GM18909 (cell line): ENCODE measurements around the gene KRT1.

ENCODE experiments used
- ATAC-seq: cut with Tn5 transposase; IDR thresholded peaks from one replicate; pipeline ENCODE4 v1.9.1; 2021; ENCODE audit warnings: mild to moderate bottlenecking; ENCODE audit not compliant: unreplicated experiment, poor library complexity

KRT1 gene

DNA sequence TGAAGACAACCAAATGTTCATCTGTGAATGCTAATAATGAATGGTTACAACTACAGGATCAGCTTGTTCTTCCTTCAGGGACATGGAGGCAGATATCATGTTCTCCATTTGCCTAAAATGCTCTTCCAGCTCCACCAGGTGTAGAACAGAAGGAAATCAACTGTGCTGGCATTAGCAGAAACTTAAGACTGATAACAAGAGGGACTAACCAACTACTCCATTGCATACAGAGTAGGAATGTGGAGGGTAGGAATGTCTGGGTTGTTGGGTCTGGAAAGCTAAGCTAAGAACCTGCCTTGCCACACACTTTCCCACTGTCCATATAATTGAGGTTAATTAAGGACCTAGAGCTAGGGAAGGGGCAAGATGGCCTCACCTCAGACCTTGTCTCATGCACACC is 16.8 kb downstream of the KRT1 start:
- no peak for ATAC-seq

DNA sequence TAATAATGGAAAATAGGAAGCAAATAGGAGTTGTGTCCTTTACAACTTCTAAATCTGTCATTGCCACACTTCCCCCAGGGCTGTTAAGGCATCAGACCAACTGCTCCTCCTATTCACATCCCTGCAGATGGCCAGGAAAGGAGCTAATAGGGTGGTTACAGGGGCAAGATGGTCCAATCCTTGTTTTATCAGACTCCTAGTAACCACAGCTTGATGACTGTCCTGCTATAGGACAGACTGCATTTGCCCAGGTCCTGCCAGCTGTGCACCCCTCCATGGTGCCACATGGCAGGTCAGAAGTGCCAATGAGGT is 17.3 kb downstream of the KRT1 start:
- ATAC-seq: no peak

DNA sequence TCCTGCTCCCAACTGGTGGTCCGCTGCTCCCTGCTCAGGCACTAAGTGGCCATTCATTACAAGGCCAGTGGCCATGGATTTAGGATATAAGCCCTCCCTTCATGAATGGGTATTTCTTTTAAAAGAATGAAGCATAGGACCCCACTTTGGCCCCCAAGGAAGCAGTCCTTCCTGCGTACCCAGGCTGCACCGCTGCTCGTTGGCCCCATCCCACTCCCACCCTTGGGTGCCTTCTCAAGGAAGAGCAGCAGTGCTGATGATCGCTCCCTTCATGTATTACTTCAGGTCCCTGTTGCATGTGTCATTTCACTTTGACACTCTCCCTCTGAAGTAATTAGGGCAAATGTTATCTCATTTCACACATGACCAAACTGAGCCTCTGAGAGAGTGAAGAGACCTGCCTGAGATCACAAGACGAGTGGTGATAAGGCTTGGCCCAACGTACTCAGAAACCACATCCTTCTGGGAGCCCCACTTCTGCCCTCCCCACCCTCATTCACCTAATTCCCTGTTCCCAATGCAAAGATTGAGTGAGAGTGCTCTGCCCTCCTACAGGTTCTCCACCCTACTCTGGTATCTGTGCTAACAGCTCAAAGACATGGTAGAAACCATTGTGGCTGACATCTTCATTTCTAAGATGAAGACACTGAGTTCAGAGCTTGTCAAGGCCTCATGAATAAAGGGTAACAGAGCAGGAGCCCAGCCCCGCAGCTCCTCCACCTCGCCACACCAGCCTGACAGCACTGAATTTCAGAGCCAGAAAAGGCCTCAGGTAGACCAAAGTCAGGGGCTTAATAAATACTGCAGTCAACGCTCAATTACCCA is 17.9 kb downstream of the KRT1 start:
- no peak for ATAC-seq

DNA sequence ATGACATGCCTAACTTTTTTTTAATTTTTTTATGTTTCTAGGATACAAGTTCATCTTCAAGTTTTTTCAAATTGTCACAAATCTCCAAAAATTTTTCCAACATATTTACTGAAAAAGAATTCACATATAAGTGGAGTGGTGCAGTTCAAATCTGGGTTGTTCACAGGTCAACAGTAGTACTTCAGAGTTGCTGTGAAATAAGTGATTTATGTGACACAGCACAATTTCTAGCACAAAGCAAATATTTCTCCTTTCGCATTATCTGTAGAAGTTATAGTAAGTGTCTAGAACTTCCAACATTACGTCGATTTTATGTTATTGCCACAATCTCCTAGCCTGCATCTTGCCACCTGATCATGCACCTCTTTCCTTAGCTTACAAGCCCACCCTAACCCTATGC is 18.5 kb downstream of the KRT1 start:
- ATAC-seq: no peak

DNA sequence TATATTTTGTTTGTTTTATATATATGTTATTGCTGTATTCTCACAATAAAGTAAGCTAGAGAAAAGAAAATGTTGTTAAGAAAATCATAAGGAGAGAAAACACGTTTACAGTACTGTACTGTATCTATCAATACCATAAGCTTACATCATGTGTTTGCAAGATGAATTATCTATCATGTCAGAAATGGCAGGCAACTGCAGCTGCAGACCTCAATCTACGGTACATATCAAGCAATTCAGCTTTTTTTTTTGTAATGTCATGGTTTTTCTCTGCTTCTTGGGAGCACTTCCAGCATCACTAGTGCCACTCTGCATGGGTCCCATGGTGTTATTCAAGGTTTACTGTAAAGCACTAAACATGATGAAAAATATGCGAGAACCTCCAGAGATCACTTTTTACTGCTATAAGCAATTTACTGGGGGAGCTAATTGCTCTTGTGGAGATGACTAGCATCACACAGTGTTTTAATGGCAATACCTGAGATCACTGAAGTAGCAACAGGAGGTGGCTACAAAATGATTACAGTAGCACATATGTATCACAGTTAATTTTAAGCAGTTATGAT is 19.2 kb downstream of the KRT1 start:
- no peak for ATAC-seq

DNA sequence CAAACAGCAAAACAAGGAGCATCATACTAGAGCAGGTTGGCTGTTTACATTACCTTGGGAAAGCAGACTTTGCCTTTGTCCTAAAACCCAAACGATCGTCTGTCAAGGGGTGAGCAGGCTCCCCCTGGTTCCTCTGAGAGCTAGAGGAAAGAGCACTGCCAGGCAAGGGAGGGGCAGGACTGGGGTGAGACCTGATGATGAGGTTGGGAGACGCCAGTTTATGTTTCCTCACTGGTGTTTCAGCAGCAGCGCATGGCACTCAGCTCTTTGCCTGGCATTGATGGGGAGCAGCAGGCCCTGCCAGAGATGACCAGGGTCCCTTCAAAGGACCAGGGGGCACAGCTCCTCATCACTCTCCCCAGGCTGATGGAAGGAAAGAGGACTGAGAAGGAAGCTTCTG is 20.3 kb downstream of the KRT1 start:
- no peak for ATAC-seq

DNA sequence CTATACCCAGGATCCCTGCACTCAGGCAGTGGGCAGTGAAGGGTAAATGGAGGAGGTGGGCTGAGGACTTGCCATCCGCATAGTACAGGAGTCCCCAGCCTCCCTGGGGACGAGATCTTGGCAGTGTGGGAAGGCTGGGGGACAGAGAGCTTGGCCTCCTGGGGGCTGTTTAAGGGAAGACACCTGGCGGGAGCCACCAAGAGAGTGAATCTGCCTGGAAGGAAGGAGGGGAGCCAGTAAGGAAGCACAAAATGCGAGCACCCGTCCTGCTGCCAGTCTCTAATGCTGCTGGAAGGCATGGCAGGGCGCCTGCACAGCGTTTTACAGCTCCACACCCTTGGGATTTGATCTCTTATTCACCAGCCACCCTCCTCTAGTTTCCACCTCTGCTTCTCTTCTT is 20.8 kb downstream of the KRT1 start:
- ATAC-seq: no peak

DNA sequence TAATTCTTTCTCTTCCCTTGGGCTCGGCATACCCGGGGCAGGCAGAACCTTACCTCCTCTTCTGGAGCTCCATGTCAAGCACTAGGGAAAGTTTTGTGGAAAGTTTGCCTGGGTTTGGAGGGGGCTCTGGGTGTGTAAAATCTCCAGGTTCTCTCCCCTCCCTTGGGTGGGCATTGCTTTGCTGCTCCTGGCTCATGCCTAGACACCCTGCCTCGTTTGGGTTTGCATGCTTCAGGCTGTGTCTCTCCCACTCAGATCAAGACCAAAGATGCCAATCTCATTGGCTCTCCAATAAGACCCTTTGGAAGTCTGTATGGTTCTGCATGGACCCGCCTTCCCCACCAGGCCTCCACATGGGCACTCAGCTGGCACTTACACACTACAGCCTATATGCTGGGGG is 22.0 kb downstream of the KRT1 start:
- no peak for ATAC-seq

DNA sequence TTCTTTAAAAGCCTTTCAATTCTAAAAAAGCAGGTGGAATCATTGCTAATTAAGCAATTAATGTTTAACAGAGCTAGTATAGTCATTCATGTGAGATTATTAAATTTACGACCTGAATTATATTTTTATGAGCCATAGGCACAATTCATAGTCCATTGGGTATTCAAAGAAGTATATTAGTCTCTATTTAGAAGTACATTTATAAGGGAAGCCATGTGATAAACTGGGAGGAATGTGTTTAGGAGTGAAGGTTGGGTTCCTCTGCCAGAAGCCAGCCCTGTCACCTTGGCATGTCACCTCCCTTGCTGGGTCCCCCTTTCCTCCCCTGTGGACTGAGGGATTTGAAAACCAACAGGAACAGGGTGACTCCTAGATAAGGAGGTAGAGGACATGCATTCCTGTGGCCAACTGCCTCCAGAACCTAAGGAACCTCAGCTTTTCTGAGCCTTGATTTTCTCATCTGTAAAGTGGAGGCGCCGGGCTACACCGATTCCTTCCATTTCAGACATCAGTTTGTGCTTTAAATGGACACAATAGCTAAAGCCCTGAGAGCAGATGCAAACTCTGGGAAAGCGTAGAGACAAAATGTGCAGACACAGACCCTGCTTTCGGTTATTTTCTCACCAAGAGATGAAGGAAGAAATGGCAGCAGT is 22.8 kb downstream of the KRT1 start:
- ATAC-seq: no peak

DNA sequence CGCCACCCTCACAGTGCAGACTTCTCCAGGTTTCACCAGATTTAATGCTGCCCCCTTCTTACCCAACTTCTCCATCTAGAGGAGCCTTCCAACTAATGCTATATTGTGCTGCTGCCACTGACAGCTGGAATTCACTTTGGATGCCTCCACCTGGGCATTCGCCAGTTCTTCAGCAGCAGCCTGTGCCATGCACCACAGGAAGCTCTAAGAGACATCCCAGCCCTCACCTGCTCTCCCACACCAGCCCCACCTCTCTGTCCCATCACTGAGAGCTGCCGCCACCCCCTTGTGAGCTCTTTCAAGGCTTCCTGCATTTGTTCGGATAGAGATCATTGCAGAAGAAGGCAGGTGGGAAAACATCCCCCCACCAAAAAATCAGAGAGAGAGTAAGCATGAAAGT is 23.6 kb downstream of the KRT1 start:
- no peak for ATAC-seq

DNA sequence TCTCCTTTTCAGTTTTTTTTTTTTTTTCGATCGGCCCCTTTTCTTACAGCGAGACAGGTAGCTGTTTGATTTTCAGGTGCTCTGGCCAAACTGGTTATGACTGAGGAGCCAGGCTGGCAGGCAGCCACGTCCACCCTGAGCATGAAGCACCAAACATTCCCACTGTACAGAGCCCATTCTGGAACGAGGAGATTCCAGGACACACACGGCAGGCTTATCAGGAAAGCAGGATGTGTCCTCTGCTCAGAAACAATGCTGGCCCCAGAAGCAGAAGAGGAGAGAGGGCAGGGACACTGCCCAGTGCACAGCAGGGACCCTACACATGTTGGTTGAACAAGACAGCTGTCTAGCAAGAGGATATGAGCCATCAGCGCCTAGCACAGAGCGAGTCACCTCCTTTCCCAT is 24.5 kb downstream of the KRT1 start:
- no peak for ATAC-seq

DNA sequence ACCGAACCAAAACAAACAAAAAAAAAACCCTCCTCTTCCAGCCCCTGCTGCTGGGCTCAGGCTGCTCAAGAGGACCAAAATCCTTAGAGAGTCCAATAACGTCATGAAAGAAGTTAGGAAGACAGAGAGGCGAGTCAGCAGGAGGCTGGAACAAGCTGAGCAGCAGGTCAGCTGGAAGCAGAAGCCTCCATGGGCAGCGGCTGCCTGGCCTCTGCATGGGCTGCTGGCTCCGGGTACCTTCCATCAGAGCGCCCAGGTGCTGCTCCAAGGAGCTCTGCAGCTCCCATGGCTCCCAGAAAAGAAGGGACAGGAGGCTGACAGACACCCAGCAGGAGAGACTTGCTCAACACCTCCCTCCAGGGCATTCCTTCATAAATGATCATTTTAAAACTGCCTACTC is 25.0 kb downstream of the KRT1 start:
- ATAC-seq: no peak

DNA sequence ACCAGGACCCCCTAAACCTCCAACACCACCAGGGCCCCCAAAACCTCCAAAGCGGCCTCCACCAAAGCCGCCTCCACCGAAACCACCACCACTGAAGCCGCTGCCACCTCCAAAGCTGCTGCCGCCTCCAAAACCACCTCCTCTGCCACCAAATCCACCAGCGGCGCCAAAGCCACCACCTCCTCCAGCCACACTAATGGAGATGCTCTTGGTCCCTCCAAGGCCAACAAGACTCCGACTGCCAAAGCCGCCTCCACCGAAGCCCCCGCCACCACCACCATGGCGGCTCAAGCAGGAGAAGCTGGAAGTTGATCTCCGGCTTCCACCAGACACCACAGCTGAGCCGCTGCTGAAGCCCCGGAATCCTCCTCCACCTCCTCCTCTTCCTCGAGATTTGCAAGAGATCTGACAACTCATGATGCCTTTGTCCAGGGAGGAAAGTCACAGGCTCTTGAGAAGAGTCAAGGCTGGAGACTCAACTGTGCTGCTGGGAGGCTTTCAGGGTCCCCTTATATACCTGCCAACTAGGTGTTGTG is 28.4 kb downstream of the KRT1 start, which contains the start of gene KRT2:
KRT2 (minus strand) TSS at position 486 of the 536 bp plus-strand sequence; CDS start at position 417, 69 bp downstream.
- ATAC-seq: no peak

DNA sequence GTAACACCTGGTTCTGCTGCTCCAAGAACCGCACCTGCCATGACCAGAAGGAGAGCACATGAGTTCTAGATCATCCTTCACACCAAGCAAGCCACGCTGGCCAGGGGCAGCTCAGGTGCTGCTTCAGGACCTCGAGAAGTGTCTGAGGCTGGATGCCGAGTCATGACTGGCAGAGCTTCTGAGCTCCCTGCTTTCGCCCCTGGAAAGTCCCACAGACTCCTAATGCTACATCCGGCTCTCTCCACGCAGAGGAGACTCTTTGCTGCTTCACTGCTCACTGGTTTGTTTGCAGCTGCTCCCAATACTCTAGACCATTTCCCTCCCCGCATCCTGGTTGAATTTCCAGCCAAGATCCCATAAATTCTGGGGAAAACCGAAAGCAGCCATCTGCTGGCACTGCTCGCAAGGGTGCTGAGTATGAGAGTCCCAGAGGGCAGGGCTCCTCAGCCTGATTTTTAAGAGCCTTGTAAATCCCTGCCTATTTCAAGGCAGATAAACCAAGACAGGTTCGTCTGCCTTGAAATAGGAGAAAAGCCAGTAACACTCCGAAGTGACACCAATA is 29.6 kb downstream of the KRT1 start:
- no peak for ATAC-seq

DNA sequence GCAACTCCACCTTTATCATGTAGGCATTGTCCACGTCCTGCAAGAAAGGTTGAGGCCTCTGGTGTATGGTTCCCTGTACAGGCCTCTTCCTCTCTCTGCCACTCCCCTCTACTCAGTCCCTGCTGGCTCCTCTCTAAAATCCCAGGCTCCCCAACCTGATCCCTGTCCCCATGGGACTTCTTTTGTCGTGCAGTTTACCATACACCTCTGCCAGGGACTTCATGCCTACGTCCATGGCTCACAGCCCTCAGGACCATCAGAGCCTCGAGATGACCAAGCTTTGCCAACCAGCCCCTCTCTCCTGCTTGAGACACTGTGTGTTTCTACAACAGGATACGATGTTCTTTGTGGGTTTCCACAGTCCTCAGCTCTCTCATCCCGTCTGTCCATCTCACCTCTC is 31.1 kb downstream of the KRT1 start:
- ATAC-seq: no peak

DNA sequence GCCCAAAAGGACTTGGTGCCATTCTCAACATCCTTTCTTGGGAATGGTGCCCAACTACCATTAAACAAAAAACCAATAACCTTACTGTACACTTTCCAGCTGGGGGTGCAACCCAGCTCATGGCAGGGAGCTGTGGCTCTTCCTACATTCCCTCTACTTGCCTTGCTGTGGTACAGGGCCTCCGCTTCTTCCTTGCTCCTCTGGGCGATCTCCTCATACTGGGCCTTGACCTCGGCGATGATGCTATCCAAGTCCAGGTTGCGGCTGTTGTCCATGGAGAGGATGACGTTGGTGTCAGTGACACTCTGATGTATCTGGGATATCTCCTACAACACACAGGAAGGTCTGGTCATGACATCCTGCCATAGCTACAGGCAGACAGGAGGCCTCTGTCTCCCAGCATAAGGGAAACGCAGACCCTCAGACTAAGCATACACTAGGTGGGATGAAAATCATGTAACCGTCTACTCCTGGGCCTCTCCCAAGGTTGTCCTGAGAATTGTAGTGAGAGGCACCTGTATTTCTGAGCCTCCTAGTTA is 32.1 kb downstream of the KRT1 start:
- no peak for ATAC-seq

DNA sequence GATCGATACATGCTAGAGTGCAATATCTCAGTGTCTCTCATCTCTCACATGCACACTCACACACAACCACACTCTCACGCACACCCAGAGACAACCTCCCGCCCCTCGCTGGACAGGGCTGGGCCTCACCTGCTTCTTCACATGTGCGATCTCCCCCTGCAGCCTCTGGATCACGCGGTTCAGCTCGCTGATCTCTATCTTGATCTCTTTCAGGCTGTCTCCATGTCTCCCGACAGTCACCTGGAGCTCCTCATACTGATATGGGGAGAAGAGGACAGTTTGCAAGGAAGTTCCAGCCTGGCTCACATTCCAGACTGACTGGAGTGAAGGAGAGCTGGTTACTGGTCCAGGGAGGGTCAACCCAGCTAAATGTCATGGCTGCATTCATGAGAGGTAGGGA is 32.6 kb downstream of the KRT1 start:
- no peak for ATAC-seq

DNA sequence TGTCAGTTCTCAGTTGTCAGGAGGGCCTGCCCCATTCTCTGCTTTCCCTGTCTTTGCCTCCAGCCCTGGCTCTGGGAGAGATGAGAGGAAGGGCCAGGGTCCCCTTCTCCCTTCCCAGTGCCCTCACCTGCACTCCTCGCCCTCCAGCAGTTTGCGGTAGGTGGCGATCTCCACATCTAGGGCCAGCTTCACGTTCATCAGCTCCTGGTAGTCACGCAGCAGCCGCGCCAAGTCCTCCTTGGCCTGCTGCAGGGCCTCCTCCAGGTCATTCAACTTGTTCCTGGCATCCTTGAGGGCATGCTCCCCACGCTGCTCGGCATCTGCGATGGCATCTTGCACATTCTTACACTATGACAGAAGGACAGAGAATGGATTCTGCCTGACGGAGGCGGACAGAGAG is 33.6 kb downstream of the KRT1 start:
- ATAC-seq: no peak

DNA sequence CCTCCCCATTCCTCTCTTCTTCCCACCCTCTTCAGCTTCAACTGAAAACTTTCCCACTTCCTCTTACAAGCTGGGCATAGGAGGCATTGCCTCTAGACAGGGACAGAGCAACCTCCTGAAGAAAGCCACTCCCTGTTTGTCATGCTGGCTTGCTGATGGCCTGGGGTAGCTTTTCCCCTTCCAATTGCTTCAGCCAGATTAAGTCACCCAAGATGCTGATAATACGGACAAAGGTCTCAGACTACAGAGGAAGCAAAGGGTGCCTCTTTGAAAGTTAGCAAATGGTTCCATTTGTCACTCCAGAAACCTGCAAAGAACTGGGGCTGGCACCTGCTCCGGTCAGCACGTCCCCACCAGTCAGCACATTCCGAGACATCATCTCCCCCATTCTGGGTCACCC is 34.2 kb downstream of the KRT1 start:
- ATAC-seq: no peak

DNA sequence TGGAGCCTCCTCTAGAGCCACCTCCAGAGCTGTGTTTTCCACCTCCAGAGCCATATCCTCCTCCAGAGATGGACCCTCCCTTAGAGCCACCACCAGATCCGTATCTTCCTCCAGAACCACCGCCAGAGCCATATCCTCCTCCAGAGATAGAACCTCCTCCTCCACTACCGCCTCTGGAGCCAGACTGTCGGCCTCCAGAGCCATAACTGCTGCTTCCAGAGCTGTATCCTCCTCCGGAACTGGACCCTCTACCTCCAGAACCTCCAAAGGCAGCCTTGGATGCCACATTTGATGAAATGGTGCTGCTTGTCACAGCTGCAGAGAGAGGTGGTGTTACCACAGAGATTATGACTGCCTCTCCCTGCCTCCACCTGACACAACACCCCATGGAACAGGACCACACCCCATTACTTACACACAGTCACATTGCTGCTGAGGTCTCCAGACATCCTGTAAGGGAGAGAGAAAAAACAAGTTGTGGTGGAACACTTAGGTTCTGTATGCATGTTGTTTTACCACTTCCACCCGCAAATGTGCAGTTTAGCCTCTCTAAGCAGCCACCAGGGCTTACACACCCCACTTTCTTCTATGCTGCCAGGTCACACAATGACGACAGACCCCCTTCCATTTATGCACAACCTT is 35.0 kb downstream of the KRT1 start:
- no peak for ATAC-seq

DNA sequence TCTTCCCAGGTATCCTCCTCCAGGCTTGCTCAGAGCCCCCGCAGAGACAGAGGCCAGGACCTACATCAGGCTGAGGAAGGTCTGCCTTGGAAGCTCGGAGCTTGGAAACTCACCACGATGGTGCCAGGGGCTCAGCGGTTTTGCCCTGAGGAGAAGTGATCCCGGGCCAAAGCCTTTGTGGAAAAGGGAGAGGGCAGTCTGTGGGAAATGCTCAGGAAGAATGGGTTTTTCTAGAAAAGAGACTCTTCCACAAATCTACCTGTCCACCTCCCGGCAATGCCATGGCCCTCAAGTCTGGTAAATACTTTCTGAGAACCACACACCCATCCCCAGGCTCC is 36.2 kb downstream of the KRT1 start:
- ATAC-seq: no peak
